Heart left ventricle (tissue), 16 donors: ENCODE measurements around the gene RNF7. TPM values are rescaled to one million over a fixed set of nuclear protein-coding genes. Genes with fewer than 3 reads are reported as not detected.

Experiments used
- ATAC-seq, 4 donors: fragments of 200-7000 bp; cut with Tn5 transposase; one replicate each; pipeline ENCODE4 v1.9.1; 2020 to 2022; ENCODE audit warnings: moderate library complexity in 4 of 4, mild to moderate bottlenecking in 3 of 4, moderate number of reproducible peaks in 1 of 4
- DNase-seq, 5 donors: peaks; one replicate each; pipeline ENCODE4 v3.0.0-alpha.2; 2020
- H3K27ac ChIP-seq, 12 donors: fragments of 200-600 bp; sonication (generic) in 4 of 12; one replicate each; pipeline versions ENCODE4 v1.5.0 to v1.8.0; 2016 to 2022; ENCODE audit warnings: mild to moderate bottlenecking in 2 of 12
- H3K27me3 ChIP-seq, 9 donors: fragments of 200-600 bp; sonication (generic) in 2 of 9; one replicate each; pipeline versions ENCODE4 v1.5.1 to v1.8.0; 2016 to 2022; ENCODE audit warnings: mild to moderate bottlenecking in 3 of 9
- H3K36me3 ChIP-seq, 9 donors: fragments of 200-600 bp; sonication (generic) in 2 of 9; one replicate each; pipeline versions ENCODE4 v1.5.0 to v1.8.0; 2018 to 2022; ENCODE audit warnings: mild to moderate bottlenecking in 2 of 9
- H3K4me1 ChIP-seq, 12 donors: fragments of 200-600 bp; sonication (generic) in 4 of 12; one replicate each; pipeline versions ENCODE4 v1.5.0 to v1.8.0; 2016 to 2022; ENCODE audit warnings: mild to moderate bottlenecking in 3 of 12
- H3K4me3 ChIP-seq, 12 donors: fragments of 200-600 bp; sonication (generic) in 4 of 12; one replicate each; pipeline versions ENCODE4 v1.5.0 to v1.8.0; 2017 to 2022; ENCODE audit warnings: mild to moderate bottlenecking in 9 of 12, moderate library complexity in 4 of 12
- H3K9me3 ChIP-seq, 12 donors: fragments of 200-600 bp; sonication (generic) in 4 of 12; one replicate each; pipeline versions ENCODE4 v1.5.0 to v1.8.0; 2016 to 2022; ENCODE audit warnings: mild to moderate bottlenecking in 1 of 12
- POLR2A ChIP-seq, 2 donors: fragments of 450-650 bp; IDR thresholded peaks; one replicate each; pipeline ENCODE4 v1.6.1; 2017; ENCODE audit warnings: antibody characterized with exemption in 2 of 2, mild to moderate bottlenecking in 2 of 2, moderate library complexity in 2 of 2
- WGBS, 4 donors: extraction: QIAGEN DNeasy Blood & Tissue Kit in 2 of 4; methylation state at CpG; one replicate each; pipeline versions ENCODE4 v1.1.5 to v1.1.7; 2013 to 2018; 5-methylcytosine and 5-hydroxymethylcytosine counted together
- intact Hi-C, 10 donors: fragments of 100-400 bp; cut with DNase I; formaldehyde crosslinking; loops; one replicate each; pipeline versions ENCODE4 v1.11.1 to v1.14.2; 2022
- polyA plus RNA-seq, 2 donors: library from polyadenylated mRNA; stranded (reverse); fragments of 200-250 nt; gene quantifications; one replicate each; pipeline ENCODE4 v1.2.3, GENCODE V29; 2013
- total RNA-seq, 9 donors: library from RNA; depleted of rRNA in 2 of 9; stranded (reverse); fragments of >200 nt in 2 of 9; fragmentation: NEBNext Ultra II Directional in 3 of 9; extraction: Animal tissue kit (Norgen Biotek cat#: 25700) in 3 of 9; gene quantifications; one replicate each; pipeline versions ENCODE4 v1.1.0 to v1.2.4, GENCODE V29; 2016 to 2023
- TF ChIP-seq, protein P1 (sequence below), 12 donors: fragments of 200-600 bp; sonication (generic) in 4 of 12; IDR thresholded peaks; one replicate each; pipeline versions ENCODE4 v1.5.0 to v1.8.0; 2018 to 2022; ENCODE audit warnings: antibody characterized with exemption in 12 of 12, mild to moderate bottlenecking in 5 of 12
- donor health status: ischemic (EF 13 %, LVEDD 7.1; RV severe dilation, severe dysfunction).
- donor health status: healthy with polysubstance abuse.
- donor health status: DM: no; HTN: yes; CAD: no.
- donor health status: DM: no; HTN: no; CAD: no.
- donor health status: ischemic (EF 25% LVEDD 6.9; RV normal size, moderate dysfunction).
- donor health status: ischemic (EF 25% LVEDD 5.7; RV mildly dilated, moderate dysfunction).
- donor health status: healthy.
- donor health status: DM: yes; HTN: yes; CAD: no.
- donor health status: ischemic (EF 35%, LVEDD 5.7; RV mildly dilated, moderate dysfunction).
- donor health status: nonischemic (EF 11% LVEDD 7.7; RV severe dilation, severe dysfunction).
- donor health status: DM: yes; HTN: yes; CAD: no.
- donor health status: PGD.
- donor health status: ischemic (EF 29% LVEDD 5.4; RV normal size, mild dysfunction).
- donor health status: nonischemic (EF 23%, LVEDD 6.1; RV moderate dilation, normal function).

The RNF7 gene
- total and polyA plus RNA-seq, 11 donors, result 73.0 to 197 (median 84.4) TPM

DNA sequence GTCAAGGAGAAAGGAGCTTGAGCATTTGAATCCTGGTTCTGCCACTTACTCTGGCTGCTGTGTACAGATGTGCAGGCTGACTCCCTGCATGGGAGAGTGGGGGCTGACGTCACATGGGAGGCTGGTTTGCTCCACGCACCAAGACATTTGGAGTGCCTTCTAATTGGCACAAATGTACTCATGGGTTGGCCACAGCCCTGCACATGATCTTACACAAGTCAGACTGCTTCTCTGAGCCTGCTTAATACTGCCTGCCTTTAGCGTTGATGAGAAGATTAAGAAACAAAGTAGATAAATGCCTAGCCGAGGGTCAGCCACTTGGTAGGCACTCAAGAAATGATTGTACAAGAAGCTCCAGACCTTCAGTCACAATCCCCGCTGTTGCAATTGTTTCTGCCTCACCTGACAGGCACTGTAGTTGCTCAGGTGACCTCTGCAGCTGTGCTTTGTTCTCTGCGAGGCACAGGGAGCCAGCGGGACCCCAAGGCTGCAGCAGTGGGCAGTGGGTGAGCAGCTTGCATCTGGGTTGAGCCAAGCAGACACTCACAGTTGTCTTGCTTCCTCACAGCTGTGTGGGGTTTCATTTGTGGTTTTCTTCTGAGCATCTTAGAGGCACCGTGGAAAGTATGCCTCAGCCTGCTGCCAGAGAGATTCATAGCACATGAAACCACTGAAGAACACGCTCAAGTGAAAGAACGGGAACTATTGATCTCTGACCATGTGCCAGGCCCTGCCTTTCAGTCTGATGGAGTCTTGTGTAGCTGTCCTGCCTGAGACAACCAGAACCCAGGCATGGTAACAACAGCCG, 58.2 kb downstream of the RNF7 start:
- Histone ChIP-seq H3K27me3 (no peaks in the 10 kb centered on the region), H3K27ac (peak overlapping the region in 11 of 12 donors; percentile 62 to 96 (median 82)), H3K4me1 (peaks cover 0 to 37% (median 22%) of the 10 kb centered on the region in 12 donors), H3K4me3 (peak overlapping the region in 3 of 12 donors; percentile 48 to 62 (median 50)), H3K9me3 (peaks cover 0 to 3% (median 0%) of the 10 kb centered on the region in 12 donors), H3K36me3 (no peaks in the 10 kb centered on the region)
- DNase-seq (peak in 3 of 5 donors; percentile 17 to 66 (median 55)), ATAC-seq (peak in 3 of 4 donors; percentile 12 to 59 (median 33))
- TF ChIP-seq POLR2A (IDR thresholded peaks at IDR 0.05), result no peak
- TF ChIP-seq, protein P1, sequence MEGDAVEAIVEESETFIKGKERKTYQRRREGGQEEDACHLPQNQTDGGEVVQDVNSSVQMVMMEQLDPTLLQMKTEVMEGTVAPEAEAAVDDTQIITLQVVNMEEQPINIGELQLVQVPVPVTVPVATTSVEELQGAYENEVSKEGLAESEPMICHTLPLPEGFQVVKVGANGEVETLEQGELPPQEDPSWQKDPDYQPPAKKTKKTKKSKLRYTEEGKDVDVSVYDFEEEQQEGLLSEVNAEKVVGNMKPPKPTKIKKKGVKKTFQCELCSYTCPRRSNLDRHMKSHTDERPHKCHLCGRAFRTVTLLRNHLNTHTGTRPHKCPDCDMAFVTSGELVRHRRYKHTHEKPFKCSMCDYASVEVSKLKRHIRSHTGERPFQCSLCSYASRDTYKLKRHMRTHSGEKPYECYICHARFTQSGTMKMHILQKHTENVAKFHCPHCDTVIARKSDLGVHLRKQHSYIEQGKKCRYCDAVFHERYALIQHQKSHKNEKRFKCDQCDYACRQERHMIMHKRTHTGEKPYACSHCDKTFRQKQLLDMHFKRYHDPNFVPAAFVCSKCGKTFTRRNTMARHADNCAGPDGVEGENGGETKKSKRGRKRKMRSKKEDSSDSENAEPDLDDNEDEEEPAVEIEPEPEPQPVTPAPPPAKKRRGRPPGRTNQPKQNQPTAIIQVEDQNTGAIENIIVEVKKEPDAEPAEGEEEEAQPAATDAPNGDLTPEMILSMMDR (IDR thresholded peaks at IDR 0.05), result no peak
- intact Hi-C loops, result loop anchor here in 4 of 10 donors (5.0 to 10.0 kb wide), 3 partner anchors 59 to 81 kb away; partner anchors contain the start of genes ATP1B3 (in 2 of the 4) and RNF7 (in 1 of the 4)
- 79 to 89% (median 84%) methylated on average over 11 of the region's 11 CpGs for WGBS, 4 donors

Other genes with a start within 250 kb of the RNF7 start
- gene GRK7, start 25.1 kb downstream of the RNF7 start, total RNA-seq, result under 1 TPM in 1 of 9 donors, not detected in 8; 0.13 TPM
- gene GRK7, start 25.1 kb downstream of the RNF7 start, polyA plus RNA-seq, result under 1 TPM in 1 of 2 donors, not detected in 1; 0.06 TPM
- 10 to 100 TPM; 19.1 to 78.6 (median 46.1) TPM for gene ATP1B3, start 138.3 kb downstream of the RNF7 start, total RNA-seq
- gene ATP1B3, start 138.3 kb downstream of the RNF7 start, polyA plus RNA-seq, result 10 to 100 TPM; 30.6 to 90.0 TPM